GM12865 (cell line): ENCODE measurements around the gene TYROBP.
A peak's percentile ranks its signal among the peaks of the same experiment; 100 is the strongest.
"Not testable (repeated sequence)": the region's sequence is repeated elsewhere in the genome, so short reads cannot be mapped to it uniquely, and the experiment has no call there.

ENCODE experiments used
- DNase-seq: peaks from one replicate; pipeline ENCODE4 v3.0.0; 2010; ENCODE audit warnings: low read depth
- H3K4me3 ChIP-seq: 2 replicates; pipeline ENCODE4 v1.5.1; 2011; ENCODE audit warnings: mild to moderate bottlenecking, low read depth, low read length, control low read depth
- TF ChIP-seq, protein P1 (sequence below): IDR thresholded peaks from 2 replicates; pipeline ENCODE4 v1.5.1; 2011; ENCODE audit warnings: low read length, control low read depth, low read depth, inconsistent platforms; ENCODE audit not compliant: insufficient read depth; ENCODE audit errors: missing control alignments

Gene TYROBP

DNA sequence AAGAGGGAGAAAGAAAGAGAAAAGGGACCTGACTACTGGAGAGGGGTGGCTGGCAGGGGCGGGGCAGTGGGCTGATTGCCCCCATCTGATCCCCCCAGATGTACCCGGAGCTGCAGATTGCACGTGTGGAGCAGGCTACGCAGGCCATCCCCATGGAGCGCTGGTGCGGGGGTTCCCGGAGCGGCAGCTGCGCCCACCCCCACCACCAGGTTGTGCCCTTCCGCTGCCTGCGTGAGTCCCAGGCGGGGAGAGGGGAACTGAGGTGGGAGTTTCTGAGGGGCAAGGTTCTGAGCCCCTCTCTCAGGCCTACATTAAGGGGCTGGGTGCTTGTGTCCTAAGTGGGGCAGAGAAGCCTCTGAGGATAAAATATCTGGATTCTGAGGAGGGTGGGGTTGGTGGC lies 37.3 kb downstream of the TYROBP start:
- H3K4me3 ChIP-seq = no peak overlapping the region
- TF ChIP-seq, protein P1, sequence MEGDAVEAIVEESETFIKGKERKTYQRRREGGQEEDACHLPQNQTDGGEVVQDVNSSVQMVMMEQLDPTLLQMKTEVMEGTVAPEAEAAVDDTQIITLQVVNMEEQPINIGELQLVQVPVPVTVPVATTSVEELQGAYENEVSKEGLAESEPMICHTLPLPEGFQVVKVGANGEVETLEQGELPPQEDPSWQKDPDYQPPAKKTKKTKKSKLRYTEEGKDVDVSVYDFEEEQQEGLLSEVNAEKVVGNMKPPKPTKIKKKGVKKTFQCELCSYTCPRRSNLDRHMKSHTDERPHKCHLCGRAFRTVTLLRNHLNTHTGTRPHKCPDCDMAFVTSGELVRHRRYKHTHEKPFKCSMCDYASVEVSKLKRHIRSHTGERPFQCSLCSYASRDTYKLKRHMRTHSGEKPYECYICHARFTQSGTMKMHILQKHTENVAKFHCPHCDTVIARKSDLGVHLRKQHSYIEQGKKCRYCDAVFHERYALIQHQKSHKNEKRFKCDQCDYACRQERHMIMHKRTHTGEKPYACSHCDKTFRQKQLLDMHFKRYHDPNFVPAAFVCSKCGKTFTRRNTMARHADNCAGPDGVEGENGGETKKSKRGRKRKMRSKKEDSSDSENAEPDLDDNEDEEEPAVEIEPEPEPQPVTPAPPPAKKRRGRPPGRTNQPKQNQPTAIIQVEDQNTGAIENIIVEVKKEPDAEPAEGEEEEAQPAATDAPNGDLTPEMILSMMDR = no peak
- DNase-seq = no peak

DNA sequence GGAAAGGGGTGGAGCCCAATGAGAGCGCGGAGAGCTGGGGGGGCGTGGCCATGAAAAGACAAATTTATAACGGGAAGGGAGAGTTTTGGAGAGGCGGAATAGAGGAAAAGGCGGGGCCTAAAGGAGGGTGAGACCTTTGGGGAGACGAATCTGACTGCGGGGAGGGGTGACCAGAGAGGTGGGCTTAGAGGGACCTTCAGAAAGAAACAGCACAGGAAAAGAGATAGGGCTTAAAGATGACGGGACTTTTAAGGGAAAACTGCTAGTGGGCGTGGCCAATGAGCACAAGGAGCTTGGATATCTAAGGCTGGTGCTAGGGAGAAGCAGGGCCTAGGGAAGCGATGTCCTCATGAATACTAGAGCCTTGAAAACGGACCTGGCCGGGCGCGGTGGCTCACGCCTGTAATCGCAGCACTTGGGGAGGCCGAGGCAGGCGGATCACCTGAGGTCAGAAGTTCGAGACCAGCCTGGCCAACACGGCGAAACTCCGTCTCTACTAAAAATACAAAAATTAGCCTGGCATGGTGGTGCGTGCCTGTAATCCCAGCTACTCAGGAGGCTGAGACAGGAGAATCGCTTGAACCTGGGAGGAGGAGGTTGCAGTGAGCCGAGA lies 37.9 kb downstream of the TYROBP start:
- not testable (repeated sequence) for DNase-seq, H3K4me3 ChIP-seq

DNA sequence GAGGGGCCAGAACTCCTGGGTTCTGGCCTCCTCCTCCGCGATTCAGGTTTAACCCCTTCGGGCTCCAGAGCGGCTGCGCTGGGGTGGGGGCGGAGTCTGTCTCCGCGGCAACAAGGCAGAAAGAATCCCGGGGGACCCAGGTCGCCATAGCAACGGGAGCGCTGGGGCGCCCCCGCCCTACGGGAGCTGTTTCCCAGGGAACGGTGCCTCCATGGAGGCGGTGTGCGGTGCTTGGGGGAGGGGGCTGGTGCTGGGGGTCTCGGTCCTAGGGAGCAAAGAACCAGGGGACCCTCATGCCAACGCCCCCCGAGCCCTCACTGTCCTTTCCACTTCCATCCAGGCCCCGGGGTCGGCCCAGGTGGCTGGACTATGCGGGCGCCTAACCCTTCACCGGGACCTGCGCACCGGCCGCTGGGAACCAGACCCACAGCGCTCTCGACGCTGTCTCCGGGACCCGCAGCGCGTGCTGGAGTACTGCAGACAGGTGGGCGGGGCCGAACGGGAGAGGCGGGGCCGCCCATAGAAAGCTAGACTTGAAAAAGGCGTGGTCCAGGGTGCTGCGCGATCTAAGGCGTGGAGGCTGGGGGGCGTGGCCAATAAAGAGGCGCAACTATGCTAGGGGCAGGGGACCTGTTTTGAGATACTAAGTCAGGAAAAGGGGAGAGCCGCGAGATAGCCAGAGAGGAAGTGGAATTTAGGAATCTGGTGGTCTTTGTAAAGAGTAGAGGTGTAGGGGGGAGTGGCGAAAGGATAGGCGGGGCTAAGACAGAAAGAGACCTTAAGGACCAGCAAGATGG lies 38.6 kb downstream of the TYROBP start:
- no peak overlapping the region for H3K4me3 ChIP-seq
- TF ChIP-seq, protein P1 = no peak
- DNase-seq = peak; percentile 91

DNA sequence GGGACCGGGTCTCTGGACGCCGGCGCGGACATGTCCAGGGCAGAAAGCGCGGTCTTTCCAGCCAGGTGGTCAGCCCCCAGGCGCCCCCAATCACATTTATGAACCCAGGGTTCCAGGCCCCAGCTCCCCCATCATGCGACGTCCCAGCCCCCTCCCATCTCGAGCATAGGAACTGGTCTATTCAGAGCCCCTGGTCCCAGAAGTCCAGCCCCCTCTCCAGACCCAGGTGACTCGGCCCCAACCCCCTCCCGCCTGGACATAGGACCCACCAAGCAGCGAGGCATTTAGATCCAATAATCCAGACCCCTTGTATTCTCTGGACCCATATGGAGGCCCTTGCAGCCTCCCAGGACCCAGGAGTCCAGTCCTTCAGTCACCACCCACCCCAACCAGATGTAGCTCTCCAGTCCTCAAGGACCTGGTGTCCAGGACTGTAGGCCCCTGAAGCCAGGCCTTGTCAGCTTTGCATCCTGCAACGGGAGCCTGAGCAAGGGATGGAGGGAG lies 39.2 kb downstream of the TYROBP start:
- TF ChIP-seq, protein P1 = no peak

DNA sequence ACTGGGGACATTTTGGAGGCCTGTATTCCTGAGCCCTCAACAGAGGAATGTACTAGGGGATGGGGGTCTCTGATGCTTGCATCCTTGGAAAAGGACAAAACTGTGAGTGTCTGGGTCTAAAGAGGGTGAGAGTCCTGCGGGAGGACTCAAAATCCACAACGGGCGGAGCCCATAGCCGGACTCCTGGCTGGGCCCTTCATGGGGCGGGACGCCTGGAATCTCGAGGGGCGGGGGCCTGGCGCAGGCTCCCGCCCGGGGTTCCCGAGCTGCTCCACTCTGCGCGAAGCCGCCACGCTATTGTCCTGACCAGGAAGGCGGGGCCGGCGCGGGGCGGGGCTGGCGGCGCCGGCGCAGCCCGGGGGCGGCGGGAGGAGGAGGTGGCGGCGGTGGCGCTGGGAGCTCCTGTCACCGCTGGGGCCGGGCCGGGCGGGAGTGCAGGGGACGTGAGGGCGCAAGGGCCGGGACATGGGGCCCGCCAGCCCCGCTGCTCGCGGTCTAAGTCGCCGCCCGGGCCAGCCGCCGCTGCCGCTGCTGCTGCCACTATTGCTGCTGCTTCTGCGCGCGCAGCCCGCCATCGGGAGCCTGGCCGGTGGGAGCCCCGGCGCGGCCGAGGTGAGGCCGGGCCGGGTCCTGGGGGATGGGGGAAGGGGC lies 39.8 kb downstream of the TYROBP start, which contains the start of gene APLP1:
Gene APLP1 (plus strand): TSS at position 403 of the 651 bp plus-strand sequence. CDS start 63 bp downstream, at position 466.
- TF ChIP-seq, protein P1 = no peak
- DNase-seq = peak; percentile 47
- peak within 1 kb of the TSS; percentile 4 for H3K4me3 ChIP-seq

More for the DNA sequence above, 39.2 kb downstream of the TYROBP start:
- peak overlapping the region; percentile 4 for H3K4me3 ChIP-seq
- no peak for DNase-seq

DNA sequence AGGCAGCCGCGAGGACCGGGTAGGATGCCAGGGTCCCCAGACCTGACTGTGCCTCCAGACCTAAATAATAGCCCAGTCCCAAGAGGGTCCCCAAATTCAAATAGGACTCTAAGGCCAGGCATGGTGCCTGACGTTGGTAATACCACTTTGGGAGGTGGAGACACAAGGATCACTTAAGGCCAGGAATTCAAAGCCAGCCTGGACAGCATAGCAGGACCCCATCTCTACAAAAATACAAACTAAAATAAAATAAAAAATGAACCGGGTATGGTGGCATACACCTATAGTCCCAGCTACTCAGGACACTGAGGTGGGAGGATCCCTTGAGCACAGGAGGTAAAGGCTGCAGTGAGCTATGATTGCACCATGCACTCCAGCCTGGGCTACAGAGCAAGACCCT lies 45.1 kb downstream of the TYROBP start:
- TF ChIP-seq, protein P1 = no peak
- no peak for DNase-seq
- no peak overlapping the region for H3K4me3 ChIP-seq

DNA sequence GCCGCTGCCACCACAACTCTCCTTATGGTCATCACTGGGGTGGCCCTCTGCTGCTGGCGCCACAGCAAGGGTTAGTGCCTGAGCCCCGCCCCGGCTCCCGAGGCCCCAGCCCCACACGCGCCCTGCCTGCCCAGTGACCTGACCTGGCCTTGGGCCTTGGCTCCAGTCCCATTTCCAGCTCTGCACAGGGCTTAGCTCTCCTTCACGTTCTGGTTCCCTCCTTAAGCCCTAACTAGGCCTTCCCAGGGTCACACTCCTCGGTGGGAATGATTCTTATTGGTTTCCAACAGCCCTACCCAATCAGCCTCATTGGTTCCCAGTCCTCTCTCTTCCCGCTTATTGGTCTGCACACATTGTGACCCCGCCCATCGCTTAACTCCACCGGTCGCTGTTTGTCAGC lies 45.6 kb downstream of the TYROBP start:
- DNase-seq = no peak
- no peak overlapping the region for H3K4me3 ChIP-seq
- TF ChIP-seq, protein P1 = no peak
